ENCODE measurements around the gene PPP2R3C. TPM values are rescaled to one million over a fixed set of nuclear protein-coding genes. Genes with fewer than 3 reads are reported as not detected.
A peak's percentile ranks its signal among the peaks of the same experiment; 100 is the strongest.

The PPP2R3C gene
- 26.2 and 51.1 TPM in 2 replicates for total RNA-seq (ENCODE audit: low replicate concordance)

DNA sequence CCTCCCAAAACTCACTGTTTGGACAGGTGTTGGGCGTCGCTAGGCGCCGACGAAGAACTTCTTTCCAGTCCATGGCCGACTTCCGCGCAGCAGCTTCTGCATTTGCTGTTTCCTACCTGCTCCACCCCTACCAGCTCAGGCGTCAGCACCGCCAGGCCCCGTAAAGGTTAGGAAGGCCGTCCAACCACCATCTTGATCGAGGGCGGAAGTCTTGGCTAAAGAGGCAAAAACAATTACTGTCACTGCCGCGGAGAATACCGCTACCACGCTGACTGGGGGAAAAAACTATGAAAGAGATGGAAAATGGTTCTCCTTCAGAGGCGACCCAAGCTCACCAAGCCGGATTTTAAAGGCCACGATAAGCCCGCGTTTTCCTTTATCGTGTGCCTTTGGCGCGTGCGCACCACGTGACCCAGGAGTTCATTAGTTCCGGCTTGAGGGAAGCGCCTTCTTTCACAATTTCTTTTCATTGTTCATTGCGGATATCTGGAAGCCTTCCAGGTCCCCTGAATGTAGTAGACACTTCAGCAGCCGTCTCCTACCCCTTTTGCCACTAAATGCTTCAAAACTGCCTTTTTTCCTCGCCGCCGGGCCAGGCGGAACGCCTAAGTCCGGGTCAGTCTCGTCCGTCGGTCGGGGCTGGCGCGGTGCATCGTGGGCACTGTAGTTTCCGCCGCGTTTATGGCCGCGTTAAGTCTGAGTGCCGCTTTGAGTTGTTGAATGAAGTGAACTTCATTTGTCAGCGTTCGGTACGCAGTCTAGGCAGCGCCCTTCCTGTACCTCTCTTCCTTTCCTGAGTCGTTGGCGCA is at the start of gene PPP2R3C, which contains the start of gene PRORP:
TSS of gene PPP2R3C (minus strand) at position 104 of the 809 bp plus-strand sequence. CDS start at position 73, 31 bp downstream.
TSS of gene PRORP (plus strand) at position 666 of the 809 bp plus-strand sequence. CDS start 694 bp downstream, outside the sequence.
- peak within 1 kb of the TSS; percentile 89 for H3K4me3 ChIP-seq (ENCODE audit: low read depth, low read length)
- peak; percentile 90 for DNase-seq (ENCODE audit: low read depth)
- TF ChIP-seq, protein P1, sequence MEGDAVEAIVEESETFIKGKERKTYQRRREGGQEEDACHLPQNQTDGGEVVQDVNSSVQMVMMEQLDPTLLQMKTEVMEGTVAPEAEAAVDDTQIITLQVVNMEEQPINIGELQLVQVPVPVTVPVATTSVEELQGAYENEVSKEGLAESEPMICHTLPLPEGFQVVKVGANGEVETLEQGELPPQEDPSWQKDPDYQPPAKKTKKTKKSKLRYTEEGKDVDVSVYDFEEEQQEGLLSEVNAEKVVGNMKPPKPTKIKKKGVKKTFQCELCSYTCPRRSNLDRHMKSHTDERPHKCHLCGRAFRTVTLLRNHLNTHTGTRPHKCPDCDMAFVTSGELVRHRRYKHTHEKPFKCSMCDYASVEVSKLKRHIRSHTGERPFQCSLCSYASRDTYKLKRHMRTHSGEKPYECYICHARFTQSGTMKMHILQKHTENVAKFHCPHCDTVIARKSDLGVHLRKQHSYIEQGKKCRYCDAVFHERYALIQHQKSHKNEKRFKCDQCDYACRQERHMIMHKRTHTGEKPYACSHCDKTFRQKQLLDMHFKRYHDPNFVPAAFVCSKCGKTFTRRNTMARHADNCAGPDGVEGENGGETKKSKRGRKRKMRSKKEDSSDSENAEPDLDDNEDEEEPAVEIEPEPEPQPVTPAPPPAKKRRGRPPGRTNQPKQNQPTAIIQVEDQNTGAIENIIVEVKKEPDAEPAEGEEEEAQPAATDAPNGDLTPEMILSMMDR (IDR thresholded peaks at IDR 0.05; ENCODE audit: insufficient read depth, low read length) = no peak

DNA sequence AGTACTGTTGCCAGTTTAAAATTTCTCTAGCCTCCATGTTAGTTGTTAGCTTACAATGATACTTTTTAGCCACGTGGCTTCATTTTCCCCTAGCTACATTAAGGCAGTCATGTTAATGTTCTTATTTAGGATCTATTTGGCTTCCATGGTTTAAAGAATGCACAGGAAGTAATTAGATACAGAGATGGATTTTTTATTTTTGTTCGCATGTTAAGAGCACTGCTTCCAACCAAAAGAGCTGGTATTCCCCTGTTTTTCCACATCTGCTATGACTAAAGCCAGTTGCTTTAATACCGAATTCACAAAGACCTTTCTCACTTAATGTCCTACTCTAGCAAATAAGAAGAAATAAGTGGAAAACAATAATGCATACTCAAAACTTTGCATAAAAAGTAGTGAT is 45.7 kb upstream of the PPP2R3C start:
- TF ChIP-seq, protein P1 (IDR thresholded peaks at IDR 0.05; ENCODE audit: insufficient read depth, low read length) = no peak
- no peak overlapping the region for H3K4me3 ChIP-seq (ENCODE audit: low read depth, low read length)
- DNase-seq (ENCODE audit: low read depth) = no peak

DNA sequence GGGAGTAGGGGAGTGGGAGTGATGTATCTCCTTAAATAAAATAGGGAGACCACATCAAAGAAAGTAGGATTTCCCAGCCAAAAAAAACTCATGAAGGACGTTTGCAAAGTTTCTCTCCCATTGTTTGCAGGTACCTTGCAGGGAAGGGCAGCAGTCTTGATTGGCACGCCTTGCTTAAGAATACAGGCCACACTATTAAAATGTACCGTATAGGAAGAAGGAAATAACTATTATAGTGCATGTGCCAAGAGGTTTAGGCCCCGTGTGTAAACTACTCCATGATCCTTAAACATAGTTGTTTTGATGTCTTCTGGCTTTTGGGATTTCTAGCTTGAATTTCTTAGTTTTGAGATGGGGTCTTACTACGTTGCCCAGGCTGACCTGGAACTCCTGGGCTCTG is 43.1 kb upstream of the PPP2R3C start:
- TF ChIP-seq, protein P1 (IDR thresholded peaks at IDR 0.05; ENCODE audit: insufficient read depth, low read length) = no peak
- no peak overlapping the region for H3K4me3 ChIP-seq (ENCODE audit: low read depth, low read length)
- no peak for DNase-seq (ENCODE audit: low read depth)

DNA sequence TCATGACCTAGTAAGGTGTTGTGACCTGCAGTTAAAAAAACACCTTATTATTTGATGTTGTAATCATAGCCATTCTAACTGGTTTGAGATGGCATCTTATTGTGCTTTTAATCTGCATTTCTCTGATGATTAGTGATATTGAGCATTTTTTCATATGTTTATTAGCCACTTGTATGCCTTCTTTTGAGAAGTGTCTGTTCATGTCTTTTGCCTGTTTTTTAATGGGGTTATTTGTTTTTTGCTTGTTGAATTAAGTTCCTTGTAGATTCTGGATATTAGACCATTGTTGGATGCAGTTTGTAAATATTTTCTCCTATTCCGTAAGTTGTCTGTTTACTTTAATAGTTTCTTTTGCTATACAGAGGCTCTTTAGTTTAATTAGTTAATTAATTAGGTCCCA is 41.6 kb upstream of the PPP2R3C start:
- DNase-seq (ENCODE audit: low read depth) = no peak
- no peak overlapping the region for H3K4me3 ChIP-seq (ENCODE audit: low read depth, low read length)
- TF ChIP-seq, protein P1 (IDR thresholded peaks at IDR 0.05; ENCODE audit: insufficient read depth, low read length) = no peak

DNA sequence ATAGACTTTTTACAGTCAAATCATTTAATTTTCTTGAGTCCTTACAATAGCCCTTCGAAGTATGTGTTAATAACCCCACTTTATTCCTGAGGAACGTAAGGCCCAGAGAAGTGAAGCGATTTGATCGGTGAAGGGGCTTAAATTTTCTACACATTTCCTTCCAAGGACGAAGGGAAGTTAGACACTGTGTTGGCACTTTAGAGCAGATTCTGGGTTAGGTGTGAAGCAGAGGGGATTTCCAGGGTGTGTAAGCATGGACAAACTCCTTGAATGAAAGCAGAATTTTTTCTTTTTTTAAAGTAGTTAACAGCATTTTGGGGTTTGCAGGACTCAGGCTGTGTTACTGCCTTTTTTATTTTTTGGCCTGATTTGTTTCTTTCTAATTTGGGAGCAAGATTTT is 39.4 kb upstream of the PPP2R3C start:
- TF ChIP-seq, protein P1 (IDR thresholded peaks at IDR 0.05; ENCODE audit: insufficient read depth, low read length) = no peak
- DNase-seq (ENCODE audit: low read depth) = no peak
- H3K4me3 ChIP-seq (ENCODE audit: low read depth, low read length) = no peak overlapping the region

DNA sequence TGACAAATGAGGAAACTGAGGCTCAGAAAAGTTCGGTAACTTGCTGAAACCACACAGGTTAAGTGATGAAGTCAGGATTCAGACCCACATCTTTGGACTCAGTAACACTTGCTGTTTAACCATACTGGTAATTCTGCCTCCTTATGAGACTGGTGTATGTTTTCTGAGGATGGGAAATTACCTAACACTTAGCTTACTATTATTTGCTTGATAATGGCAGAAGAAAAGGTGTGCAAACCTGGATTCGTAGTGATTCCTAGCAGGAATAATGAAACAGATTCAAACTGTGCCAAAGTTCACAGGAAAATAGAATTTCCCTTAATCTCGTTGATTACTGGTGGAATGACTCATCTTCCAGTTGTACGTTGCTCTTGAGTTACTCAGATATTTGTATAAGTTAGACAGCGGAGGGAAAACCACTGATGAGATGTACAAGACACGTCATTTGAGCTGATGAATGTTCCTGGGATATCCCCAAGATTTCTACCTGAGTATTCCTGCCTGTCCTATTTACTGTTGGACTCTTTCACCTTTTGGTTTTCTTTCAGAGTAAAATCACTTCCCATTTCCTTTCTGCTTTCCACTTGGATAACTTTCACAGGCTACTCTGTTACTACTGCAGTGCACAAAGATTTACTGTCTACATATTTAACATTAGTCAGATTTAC is 38.1 kb upstream of the PPP2R3C start:
- TF ChIP-seq, protein P1 (IDR thresholded peaks at IDR 0.05; ENCODE audit: insufficient read depth, low read length) = no peak
- H3K4me3 ChIP-seq (ENCODE audit: low read depth, low read length) = peak overlapping the region; percentile 3

More for the DNA sequence above, 38.1 kb upstream of the PPP2R3C start:
- peak; percentile 87 for DNase-seq (ENCODE audit: low read depth)
